HG03103 (cell line): Measurements from ENCODE around the gene NOL11.
"Not testable (repeated sequence)": the region's sequence is repeated elsewhere in the genome, so short reads cannot be mapped to it uniquely, and the experiment has no call there.

Source experiments
- ATAC-seq: cut with Tn5 transposase; IDR thresholded peaks from one replicate; pipeline ENCODE4 v1.9.1; 2021; ENCODE audit warnings: low read depth; ENCODE audit not compliant: unreplicated experiment

NOL11 gene

GRCh38 chr17:67707442-67707841, 10.3 kb upstream of the NOL11 start:
- ATAC-seq = no peak

DNA sequence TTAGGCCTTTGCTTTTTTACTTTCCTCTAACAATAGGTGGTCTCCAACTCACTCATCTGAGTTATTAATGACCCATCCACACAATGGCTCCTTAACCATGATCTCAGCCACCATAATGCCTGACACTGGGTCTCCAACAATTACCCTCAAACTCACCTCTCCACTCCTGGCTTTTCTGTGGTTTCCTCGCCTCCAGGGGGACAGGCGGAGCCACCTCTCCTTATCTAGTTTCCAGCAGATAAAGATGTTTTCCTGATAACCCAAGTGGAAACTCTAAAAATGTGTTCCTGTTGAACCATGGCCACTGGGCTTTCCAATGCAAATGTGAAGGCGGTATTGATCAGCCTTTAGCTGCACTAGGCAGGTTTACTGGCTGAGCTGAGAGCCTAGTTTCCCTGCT, 9.4 kb upstream of the NOL11 start:
- no peak for ATAC-seq

DNA sequence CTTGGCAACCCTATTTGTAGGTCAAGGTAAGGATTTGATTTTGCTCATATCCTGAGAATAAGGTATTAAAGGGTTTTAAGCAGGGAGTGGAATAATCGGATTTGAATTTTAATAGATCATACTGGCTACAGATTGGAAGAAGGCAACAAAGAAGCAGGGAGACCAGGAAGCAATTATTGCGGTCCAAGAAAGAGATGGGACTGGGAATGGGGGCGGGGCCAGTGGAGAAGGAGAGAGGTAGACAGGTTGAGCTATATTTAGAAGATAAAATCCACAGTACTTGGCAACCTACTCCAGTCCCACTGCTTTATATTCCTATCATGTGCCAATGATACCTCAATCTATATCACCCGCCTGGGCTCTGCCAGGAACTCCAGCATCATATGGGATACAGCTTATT, 5.8 kb upstream of the NOL11 start:
- no peak for ATAC-seq

- ATAC-seq = no peak
Observed at GRCh38 chr17:67712375-67712774, 5.4 kb upstream of the NOL11 start.

GRCh38 chr17:67713169-67713568, 4.6 kb upstream of the NOL11 start:
- ATAC-seq = no peak

DNA sequence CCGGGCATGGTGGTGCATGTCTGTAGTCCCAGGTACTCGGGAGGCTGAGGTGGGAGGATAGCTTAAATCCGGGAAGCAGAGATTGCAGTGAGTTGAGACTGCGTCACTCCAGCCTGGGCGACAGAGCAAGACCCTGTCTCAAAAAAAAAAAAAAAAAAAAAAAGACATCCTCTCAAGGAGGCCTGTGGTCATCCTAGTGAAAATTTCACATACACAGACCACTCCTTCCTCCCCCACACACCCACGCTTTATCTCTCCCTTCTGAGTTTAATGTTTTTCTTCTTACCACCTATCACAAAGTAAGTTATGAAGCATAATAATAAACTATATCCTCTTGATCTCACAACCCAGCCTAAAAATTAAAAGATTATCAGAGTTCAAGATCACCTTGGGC, 1.3 kb upstream of the NOL11 start:
- no peak for ATAC-seq

GRCh38 chr17:67717192-67717623, 528 bp upstream of the NOL11 start:
- ATAC-seq = no peak

DNA sequence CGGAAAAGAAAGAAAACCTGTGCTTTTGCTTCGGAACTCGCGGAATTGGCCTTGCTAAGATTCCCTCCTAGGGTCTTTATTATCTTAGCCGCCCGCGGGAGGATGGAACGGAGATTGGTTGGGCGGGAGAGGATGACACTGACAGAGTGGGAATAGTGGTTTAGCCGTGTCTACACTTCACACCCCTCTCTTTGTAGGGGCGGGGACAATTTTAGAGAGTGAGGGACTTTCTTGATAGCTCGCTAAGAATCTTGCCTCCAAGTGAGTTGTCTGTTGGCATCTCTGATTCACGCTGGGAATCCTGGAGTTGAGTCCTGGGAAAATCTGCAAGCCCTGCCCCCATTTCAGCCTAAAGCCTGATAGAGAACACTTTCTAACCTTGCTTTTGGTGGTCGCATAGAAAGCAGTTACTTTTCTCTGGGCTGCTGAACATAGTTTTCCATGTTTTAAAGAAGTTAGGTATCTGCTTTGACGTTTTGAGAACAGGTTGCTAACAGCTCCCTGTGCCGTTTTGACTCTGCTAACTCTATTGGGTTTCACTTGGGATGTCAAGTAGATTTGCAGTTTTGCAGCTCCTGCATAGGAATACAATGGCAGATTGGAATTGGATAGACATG, 697 bp downstream of the NOL11 start:
- ATAC-seq = no peak

DNA sequence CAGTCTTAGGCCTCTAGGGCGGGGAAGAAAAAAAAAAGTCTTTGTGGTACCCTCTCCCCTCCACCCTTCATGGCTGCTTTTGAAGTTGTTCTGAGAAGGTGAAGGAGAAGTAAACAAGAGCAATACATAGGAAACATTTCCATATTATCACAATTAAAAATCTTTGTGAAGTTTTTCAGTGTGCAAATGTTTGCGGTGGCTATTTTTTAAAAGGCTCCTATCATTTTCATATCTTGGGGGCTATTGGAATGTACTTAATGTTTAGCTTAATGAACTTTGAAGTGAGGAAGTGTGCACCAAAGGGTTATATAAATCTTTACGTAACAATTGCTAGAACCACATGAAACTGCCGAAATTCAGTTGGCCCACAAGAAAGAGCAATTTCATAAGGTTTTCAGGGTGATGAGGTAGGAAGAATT, 7.6 kb downstream of the NOL11 start:
- ATAC-seq = no peak

GRCh38 chr17:67725807-67726206, 8.1 kb downstream of the NOL11 start:
- ATAC-seq = no peak

- ATAC-seq = not testable (repeated sequence)
Observed at GRCh38 chr17:67727152-67728039, 9.7 kb downstream of the NOL11 start.

DNA sequence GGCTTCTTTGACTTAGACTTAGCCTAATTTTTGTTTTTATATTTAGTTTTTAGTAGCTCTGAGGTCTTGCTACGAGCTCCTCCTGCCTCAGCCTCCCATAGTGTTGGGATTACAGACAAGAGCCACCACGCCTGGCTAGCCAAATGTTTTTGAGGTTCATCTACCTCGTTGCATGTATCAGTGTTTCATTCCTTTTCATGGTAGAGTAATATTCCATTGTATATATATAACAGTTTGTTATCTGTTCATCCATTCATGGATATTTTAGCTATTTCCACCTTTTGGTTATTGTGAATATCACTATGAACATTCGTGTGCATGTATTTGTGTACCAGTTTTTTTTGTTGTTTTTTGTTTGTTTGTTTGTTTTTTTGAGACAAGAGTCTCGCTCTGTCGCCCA, 12.2 kb downstream of the NOL11 start:
- ATAC-seq = no peak

DNA sequence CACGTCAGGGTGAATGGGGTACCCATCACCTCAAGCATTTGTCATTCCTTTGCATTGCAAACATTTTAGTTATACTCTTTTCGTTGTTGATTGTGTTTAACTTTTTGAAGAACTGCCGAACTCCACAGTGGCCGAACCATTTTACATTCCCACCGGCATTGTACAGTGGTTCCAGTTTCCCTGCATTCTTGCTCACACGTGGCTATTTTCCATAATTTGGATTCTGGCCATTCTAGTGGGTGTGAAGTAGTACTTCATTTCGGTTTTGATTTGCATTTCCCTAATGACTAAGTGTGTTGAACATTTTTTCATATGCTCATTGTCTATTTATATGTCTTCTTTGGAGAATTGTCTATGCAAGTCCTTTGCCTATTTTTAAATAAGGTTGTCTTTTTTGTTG, 13.0 kb downstream of the NOL11 start:
- no peak for ATAC-seq

- ATAC-seq = no peak
Observed at GRCh38 chr17:67733449-67733848, 15.7 kb downstream of the NOL11 start.

- no peak for ATAC-seq
Observed at GRCh38 chr17:67737145-67737544, 19.4 kb downstream of the NOL11 start.

DNA sequence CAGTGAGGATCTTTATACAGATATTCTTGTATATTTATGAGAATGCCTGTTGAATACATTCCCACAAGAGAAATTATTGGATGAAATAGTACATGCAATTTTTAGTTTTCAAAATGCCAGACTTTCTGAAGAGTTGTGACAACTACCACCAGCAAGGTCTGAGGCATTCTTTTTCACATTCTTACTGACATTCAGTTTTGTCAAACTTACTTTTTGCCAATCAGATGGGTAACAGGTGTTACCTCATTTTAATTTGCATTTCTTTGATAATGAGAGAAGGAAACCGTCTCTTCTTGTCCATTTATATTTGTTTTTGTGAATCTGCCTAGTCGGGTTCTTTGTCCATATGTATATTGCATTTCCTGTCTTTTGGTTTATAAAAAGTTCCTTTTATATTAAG, 24.3 kb downstream of the NOL11 start:
- no peak for ATAC-seq

DNA sequence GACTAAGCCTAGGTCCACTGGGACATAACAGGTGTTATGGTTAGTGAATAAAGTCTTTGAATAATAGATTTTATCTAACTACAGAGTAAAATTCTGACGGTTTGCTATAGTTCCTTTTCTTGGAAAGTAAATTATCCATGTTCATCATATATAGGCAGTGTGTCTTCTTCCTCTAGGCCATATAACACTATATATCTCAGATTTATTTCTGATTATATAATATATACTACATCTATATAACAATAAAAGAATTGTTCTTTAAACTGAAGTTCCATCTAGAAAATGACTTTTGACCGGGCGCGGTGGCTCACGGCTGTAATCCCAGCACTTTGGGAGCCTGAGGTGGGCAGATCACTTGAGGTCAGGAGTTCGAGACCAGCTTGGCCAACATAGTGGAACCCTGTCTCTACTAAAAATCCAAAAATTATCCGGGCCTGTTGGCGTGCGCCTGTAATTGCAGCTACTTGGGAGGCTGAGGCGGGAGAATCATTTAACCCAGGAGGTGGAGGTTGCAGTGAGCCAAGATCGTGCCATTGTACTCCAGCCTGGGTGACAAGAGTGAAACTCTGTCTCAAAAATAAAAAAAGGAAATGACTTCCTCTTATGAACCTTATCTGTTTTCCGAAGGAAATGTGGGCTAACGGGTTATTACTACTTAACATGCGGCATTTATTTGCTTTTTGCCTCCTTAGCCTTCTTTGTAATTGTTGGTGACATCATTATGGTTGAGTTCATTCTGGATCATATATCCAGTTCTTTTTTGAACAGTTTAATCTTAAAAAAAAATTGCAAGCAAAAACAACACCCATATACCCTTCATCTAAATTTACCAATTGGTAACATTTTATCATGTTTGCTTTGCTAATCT, 29.2 kb downstream of the NOL11 start:
- ATAC-seq = no peak

- ATAC-seq = no peak
Observed at GRCh38 chr17:67747681-67748235, 30.0 kb downstream of the NOL11 start.

DNA sequence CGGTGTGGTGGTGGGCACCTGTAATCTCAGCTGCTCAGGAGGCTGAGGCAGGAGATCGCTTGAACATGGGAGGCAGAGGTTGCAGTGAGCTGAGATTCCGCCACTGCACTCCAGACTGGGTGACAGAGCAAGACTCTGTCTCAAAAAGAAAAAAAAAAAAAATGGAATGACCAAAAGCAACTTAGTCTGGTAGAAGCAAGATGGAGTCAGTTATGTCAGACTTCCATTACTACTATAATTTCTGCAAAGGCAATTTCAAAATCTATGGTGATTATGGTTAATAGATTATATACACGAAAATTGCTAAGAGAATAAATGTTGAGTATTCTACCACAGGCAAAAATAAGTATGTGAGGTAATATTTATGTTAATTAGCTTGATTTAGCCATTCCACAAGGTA, 32.3 kb downstream of the NOL11 start:
- no peak for ATAC-seq

DNA sequence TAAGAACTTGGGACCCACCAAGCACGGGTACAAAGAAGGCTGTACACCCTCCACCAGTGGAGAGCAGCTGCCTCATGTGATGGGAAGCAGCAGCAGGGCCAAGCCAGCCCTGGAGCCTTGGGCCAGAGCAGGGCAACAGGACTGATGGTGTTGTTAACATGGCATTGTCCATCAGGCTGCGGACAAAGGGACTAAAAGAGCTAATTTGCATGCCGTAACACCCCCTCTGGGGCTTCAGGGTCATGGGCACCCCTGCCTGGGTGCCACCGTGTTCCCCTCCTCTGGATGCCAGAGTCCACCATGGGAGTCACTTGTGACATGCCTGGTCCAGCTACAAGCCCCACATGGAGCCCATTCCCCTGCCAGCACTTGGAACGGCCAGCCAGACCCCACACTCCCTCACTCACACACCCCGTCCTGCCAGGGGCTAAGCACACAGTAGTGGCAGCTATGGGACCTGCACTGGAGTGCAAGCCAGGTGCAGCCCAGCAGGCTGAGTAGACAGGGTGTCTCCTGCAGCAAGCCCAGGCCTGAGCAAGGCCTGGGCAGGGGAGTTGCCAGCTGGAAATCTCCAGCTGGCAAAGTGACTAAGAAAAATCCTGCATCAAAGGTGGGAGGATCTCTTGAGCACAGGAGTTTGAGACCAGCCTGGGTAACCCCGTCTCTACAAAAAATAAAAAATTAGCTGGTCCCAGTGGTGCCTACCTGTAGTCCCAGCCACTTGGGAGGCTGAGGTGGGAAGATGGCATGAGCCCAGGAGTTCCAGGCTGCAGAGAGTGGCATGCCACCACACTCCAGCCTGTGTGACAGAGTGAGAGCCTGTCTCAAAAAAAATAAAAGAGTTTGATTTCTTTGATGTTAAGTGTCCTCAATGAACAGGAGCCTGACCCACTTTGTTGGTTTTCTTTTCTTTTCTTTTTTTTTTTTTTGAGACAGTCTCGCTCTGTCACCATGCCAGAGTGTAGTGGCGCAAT, 33.7 kb downstream of the NOL11 start:
- no peak for ATAC-seq
